Panc1 (cell line): ENCODE data around the gene SPDYE16.
"Not testable (repeated sequence)": the region's sequence is repeated elsewhere in the genome, so short reads cannot be mapped to it uniquely, and the experiment has no call there.

Experiments
- CTCF ChIP-seq: fragments of 450-650 bp; IDR thresholded peaks from 2 replicates; pipeline ENCODE4 v1.5.1; 2017; ENCODE audit warnings: mild to moderate bottlenecking
- TF ChIP-seq, protein P1 (sequence below), 2 experiments: IDR thresholded peaks; 2 replicates each; pipeline ENCODE4 v1.6.1; 2011 to 2012; ENCODE audit warnings: low read depth in 2 of 2, control low read depth in 1 of 2, low read length in 1 of 2, mild to moderate bottlenecking in 1 of 2, moderate library complexity in 1 of 2; ENCODE audit not compliant: insufficient read depth in 1 of 2

GRCh38 chr7:76591602-76592304 is 48.7 kb upstream of the SPDYE16 start:
- not testable (repeated sequence) for TF ChIP-seq CTCF
- TF ChIP-seq, protein P1, sequence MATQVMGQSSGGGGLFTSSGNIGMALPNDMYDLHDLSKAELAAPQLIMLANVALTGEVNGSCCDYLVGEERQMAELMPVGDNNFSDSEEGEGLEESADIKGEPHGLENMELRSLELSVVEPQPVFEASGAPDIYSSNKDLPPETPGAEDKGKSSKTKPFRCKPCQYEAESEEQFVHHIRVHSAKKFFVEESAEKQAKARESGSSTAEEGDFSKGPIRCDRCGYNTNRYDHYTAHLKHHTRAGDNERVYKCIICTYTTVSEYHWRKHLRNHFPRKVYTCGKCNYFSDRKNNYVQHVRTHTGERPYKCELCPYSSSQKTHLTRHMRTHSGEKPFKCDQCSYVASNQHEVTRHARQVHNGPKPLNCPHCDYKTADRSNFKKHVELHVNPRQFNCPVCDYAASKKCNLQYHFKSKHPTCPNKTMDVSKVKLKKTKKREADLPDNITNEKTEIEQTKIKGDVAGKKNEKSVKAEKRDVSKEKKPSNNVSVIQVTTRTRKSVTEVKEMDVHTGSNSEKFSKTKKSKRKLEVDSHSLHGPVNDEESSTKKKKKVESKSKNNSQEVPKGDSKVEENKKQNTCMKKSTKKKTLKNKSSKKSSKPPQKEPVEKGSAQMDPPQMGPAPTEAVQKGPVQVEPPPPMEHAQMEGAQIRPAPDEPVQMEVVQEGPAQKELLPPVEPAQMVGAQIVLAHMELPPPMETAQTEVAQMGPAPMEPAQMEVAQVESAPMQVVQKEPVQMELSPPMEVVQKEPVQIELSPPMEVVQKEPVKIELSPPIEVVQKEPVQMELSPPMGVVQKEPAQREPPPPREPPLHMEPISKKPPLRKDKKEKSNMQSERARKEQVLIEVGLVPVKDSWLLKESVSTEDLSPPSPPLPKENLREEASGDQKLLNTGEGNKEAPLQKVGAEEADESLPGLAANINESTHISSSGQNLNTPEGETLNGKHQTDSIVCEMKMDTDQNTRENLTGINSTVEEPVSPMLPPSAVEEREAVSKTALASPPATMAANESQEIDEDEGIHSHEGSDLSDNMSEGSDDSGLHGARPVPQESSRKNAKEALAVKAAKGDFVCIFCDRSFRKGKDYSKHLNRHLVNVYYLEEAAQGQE (IDR thresholded peaks at IDR 0.05; ENCODE audit: insufficient read depth in 1 of 2, low read depth in 2 of 2, low read length in 1 of 2) = not testable (repeated sequence)
